ENCODE results near the gene SF3A2.
"Not testable (repeated sequence)": the region's sequence is repeated elsewhere in the genome, so short reads cannot be mapped to it uniquely, and the experiment has no call there.

The SF3A2 gene

DNA sequence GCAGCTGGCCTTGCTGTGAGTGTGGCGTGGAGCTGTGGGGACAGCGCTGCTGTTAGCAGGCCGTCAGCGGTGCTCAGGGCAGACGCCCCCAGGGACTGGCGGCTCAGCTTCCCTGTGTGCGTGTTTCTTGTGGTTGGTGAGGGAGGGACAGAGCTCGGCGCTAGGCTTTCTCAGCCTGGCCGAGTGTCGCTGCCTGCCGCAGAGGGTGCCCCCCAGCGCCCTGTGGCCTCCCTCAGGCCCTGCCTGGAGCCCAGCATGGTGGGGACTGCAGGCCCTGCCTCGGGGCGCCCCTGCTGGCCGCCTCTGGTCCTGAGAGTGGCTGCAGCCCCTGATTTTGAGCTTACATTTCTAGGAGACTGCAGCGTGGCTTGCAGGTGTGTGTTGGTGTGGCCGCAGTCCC, 37.4 kb upstream of the SF3A2 start:
- DNase-seq (no peak), ATAC-seq (ENCODE audit: insufficient read depth, low read depth) (peak; percentile 47; the same call in 2 of the 3 replicates)
- Histone ChIP-seq H3K79me2 (ENCODE audit: insufficient read depth, low read length) (peaks cover 94% of the 10 kb centered on the region), H3K9me3 (ENCODE audit: insufficient read depth, low read length, severe bottlenecking) (no peaks in the 10 kb centered on the region), H3K36me3 (ENCODE audit: insufficient read depth, low read length) (peaks cover 96% of the 10 kb centered on the region), H3K4me3 (ENCODE audit: low read depth in 1 of 2, low read length in 2 of 2) (no peak overlapping the region), H4K20me1 (ENCODE audit: insufficient read depth, low read length) (peaks cover 85% of the 10 kb centered on the region), H3K27me3 (ENCODE audit: insufficient read depth, low read length, poor library complexity) (no peaks in the 10 kb centered on the region), H2AFZ (ENCODE audit: low read depth, low read length) (no peak overlapping the region), H3K9ac (ENCODE audit: low read depth, low read length) (no peak overlapping the region), H3K4me2 (ENCODE audit: insufficient read depth, low read length) (no peak overlapping the region), H3K4me1 (ENCODE audit: insufficient read depth, low read length) (no peaks in the 10 kb centered on the region), H3K27ac (ENCODE audit: low read length) (no peak overlapping the region)
- TF ChIP-seq EZH2 (IDR thresholded peaks at IDR 0.05; ENCODE audit: borderline replicate concordance, low read depth, low read length, severe bottlenecking) = no peak
- TF ChIP-seq, protein P1, sequence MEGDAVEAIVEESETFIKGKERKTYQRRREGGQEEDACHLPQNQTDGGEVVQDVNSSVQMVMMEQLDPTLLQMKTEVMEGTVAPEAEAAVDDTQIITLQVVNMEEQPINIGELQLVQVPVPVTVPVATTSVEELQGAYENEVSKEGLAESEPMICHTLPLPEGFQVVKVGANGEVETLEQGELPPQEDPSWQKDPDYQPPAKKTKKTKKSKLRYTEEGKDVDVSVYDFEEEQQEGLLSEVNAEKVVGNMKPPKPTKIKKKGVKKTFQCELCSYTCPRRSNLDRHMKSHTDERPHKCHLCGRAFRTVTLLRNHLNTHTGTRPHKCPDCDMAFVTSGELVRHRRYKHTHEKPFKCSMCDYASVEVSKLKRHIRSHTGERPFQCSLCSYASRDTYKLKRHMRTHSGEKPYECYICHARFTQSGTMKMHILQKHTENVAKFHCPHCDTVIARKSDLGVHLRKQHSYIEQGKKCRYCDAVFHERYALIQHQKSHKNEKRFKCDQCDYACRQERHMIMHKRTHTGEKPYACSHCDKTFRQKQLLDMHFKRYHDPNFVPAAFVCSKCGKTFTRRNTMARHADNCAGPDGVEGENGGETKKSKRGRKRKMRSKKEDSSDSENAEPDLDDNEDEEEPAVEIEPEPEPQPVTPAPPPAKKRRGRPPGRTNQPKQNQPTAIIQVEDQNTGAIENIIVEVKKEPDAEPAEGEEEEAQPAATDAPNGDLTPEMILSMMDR (IDR thresholded peaks at IDR 0.05; ENCODE audit: borderline replicate concordance, extremely low read depth, low read length, poor library complexity, severe bottlenecking) = peak; percentile 36

DNA sequence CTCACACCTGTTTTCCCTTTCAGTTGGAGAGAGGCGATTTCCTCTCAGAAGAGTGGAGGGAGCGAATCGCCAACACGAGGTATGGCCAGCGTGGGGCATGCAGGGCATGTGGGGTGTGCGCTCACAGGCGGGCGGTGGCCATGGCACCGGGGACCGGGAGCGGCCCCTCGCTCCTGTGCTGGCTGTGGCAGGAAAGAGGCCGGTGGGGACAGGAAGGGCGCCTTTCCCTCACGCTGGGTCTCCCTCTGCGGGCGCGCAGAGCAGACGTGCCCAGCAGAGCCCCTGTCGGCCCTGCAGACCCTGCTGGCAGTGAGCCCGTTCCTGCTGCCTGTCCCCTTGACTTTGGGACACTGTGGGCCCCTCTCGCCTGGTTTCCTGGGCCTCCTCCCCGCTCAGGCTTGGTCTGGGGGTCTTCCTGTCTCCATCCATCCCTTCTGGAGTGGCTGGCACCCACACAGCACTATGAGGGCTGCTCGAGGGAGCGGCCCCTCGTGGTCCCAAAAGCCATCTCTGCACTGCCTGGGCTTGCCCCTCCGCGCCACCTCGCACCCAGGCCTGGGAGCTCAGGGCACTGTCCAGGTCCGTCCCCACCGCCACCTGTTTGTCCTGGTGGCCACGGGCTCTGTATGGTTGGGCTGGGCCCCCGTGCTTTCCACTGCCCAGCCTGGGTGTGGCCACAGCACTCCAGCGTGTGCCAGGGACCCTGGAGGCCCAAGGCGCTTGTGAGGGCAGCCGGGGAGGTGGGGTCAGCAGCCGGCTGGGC, 36.6 kb upstream of the SF3A2 start:
- no peak overlapping the region for H2AFZ ChIP-seq (ENCODE audit: low read depth, low read length)
- no peak for TF ChIP-seq EZH2 (IDR thresholded peaks at IDR 0.05; ENCODE audit: borderline replicate concordance, low read depth, low read length, severe bottlenecking)
- TF ChIP-seq, protein P1 (IDR thresholded peaks at IDR 0.05; ENCODE audit: borderline replicate concordance, extremely low read depth, low read length, poor library complexity, severe bottlenecking) = no peak
- no peaks in the 10 kb centered on the region for H3K9me3 ChIP-seq (ENCODE audit: insufficient read depth, low read length, severe bottlenecking)
- no peak for DNase-seq
- H3K4me2 ChIP-seq (ENCODE audit: insufficient read depth, low read length) = no peak overlapping the region
- no peaks in the 10 kb centered on the region for H3K27me3 ChIP-seq (ENCODE audit: insufficient read depth, low read length, poor library complexity)
- no peaks in the 10 kb centered on the region for H3K4me1 ChIP-seq (ENCODE audit: insufficient read depth, low read length)
- peaks cover 93% of the 10 kb centered on the region for H3K36me3 ChIP-seq (ENCODE audit: insufficient read depth, low read length)
- ATAC-seq (ENCODE audit: insufficient read depth, low read depth) = no peak
- no peak overlapping the region for H3K27ac ChIP-seq (ENCODE audit: low read length)
- H4K20me1 ChIP-seq (ENCODE audit: insufficient read depth, low read length) = peaks cover 83% of the 10 kb centered on the region
- no peak overlapping the region for H3K9ac ChIP-seq (ENCODE audit: low read depth, low read length)
- no peak overlapping the region for H3K4me3 ChIP-seq (ENCODE audit: low read depth in 1 of 2, low read length in 2 of 2)
- peaks cover 91% of the 10 kb centered on the region for H3K79me2 ChIP-seq (ENCODE audit: insufficient read depth, low read length)

DNA sequence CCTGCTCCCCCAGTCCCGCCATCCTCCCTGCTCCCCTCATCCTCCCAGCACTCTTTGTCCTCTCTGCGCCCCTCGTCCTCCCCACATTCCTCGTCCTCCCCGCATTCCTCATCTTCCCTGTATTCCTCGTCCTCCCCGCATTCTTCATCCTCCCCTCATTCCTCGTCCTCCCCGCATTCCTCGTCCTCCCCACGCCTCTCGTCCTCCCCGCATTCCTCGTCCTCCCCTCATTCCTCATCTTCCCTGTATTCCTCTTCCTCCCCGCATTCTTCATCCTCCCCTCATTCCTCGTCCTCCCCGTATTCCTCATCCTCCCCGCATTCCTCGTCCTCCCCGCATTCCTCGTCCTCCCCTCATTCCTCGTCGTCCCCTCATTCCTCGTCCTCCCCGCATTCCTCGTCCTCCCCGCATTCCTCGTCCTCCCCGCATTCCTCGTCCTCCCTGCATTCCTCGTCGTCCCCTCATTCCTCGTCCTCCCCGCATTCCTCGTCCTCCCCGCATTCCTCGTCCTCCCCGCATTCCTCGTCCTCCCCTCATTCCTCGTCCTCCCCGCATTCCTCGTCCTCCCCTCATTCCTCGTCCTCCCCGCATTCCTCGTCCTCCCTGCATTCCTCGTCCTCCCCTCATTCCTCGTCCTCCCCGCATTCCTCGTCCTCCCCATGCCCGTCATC, 35.9 kb upstream of the SF3A2 start:
- DNase-seq; ATAC-seq (ENCODE audit: insufficient read depth, low read depth); H3K27me3 ChIP-seq (ENCODE audit: insufficient read depth, low read length, poor library complexity); H3K9ac ChIP-seq (ENCODE audit: low read depth, low read length); H3K4me3 ChIP-seq (ENCODE audit: low read depth in 1 of 2, low read length in 2 of 2); H3K27ac ChIP-seq (ENCODE audit: low read length); H3K9me3 ChIP-seq (ENCODE audit: insufficient read depth, low read length, severe bottlenecking); H3K4me1 ChIP-seq (ENCODE audit: insufficient read depth, low read length); H2AFZ ChIP-seq (ENCODE audit: low read depth, low read length); H3K4me2 ChIP-seq (ENCODE audit: insufficient read depth, low read length): not testable (repeated sequence)
- Histone ChIP-seq H4K20me1 (ENCODE audit: insufficient read depth, low read length) (peaks cover 76% of the 10 kb centered on the region), H3K36me3 (ENCODE audit: insufficient read depth, low read length) (peaks cover 93% of the 10 kb centered on the region), H3K79me2 (ENCODE audit: insufficient read depth, low read length) (peaks cover 89% of the 10 kb centered on the region)

DNA sequence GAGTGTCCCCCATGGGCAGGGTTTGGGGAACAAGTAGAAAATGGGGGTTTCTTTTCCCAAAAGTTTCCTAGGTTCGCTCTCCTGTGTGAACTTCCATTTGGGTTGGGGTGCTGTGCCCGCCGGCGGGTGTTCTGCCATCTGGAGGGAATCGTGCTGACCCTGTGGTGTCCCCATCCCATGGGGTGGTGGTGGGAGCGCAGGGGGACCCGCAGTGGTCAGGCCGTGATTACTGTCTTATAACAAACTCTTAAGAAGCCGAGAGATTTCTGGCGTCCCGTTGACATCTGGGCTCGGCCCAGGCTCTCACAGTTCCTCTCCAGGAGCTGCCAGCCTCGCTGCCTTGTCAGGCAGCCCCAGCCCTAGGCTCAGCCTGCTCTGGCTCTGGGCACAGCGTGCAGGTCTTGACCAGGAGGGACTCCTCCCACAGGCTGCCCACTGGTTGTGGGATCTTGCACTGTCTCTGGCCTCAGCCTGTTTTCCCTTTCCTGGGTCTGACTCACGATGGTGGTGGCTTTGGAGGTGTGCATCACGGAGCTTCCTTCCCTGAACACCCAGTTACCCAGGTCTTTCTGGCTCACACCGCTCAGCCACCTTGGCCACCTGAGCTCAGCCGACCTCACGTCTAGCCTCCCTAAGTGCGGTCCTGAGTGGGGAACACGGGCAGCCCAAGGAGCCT, 35.0 kb upstream of the SF3A2 start:
- no peak for ATAC-seq (ENCODE audit: insufficient read depth, low read depth)
- H4K20me1 ChIP-seq (ENCODE audit: insufficient read depth, low read length) = peaks cover 70% of the 10 kb centered on the region
- no peak for TF ChIP-seq EZH2 (IDR thresholded peaks at IDR 0.05; ENCODE audit: borderline replicate concordance, low read depth, low read length, severe bottlenecking)
- TF ChIP-seq, protein P1 (IDR thresholded peaks at IDR 0.05; ENCODE audit: borderline replicate concordance, extremely low read depth, low read length, poor library complexity, severe bottlenecking) = no peak
- H3K36me3 ChIP-seq (ENCODE audit: insufficient read depth, low read length) = peaks cover 94% of the 10 kb centered on the region
- no peak overlapping the region for H2AFZ ChIP-seq (ENCODE audit: low read depth, low read length)
- H3K4me1 ChIP-seq (ENCODE audit: insufficient read depth, low read length) = no peaks in the 10 kb centered on the region
- no peaks in the 10 kb centered on the region for H3K27me3 ChIP-seq (ENCODE audit: insufficient read depth, low read length, poor library complexity)
- H3K79me2 ChIP-seq (ENCODE audit: insufficient read depth, low read length) = peaks cover 86% of the 10 kb centered on the region
- no peak for DNase-seq
- no peak overlapping the region for H3K4me3 ChIP-seq (ENCODE audit: low read depth in 1 of 2, low read length in 2 of 2)
- no peaks in the 10 kb centered on the region for H3K9me3 ChIP-seq (ENCODE audit: insufficient read depth, low read length, severe bottlenecking)
- H3K27ac ChIP-seq (ENCODE audit: low read length) = no peak overlapping the region
- no peak overlapping the region for H3K9ac ChIP-seq (ENCODE audit: low read depth, low read length)
- H3K4me2 ChIP-seq (ENCODE audit: insufficient read depth, low read length) = no peak overlapping the region

Data from DND-41 (cell line).